IPS-11a (cell line): ENCODE measurements around the gene HPCAL4.

ENCODE experiments used
- H3K4me3 ChIP-seq: one replicate; pipeline ENCODE4 v1.5.1; 2013; ENCODE audit warnings: low read depth, low read length, control low read depth

HPCAL4 gene

GRCh38 chr1:39704757-39705156, 13.5 kb upstream of the HPCAL4 start:
- no peak overlapping the region for H3K4me3 ChIP-seq

GRCh38 chr1:39701049-39701439, 9.8 kb upstream of the HPCAL4 start:
- H3K4me3 ChIP-seq = no peak overlapping the region

- no peak overlapping the region for H3K4me3 ChIP-seq
Observed at GRCh38 chr1:39700348-39700747, 9.1 kb upstream of the HPCAL4 start.

GRCh38 chr1:39699419-39699818, 8.2 kb upstream of the HPCAL4 start:
- no peak overlapping the region for H3K4me3 ChIP-seq

- H3K4me3 ChIP-seq = no peak overlapping the region
Observed at GRCh38 chr1:39698568-39698967, 7.3 kb upstream of the HPCAL4 start.

GRCh38 chr1:39696448-39696847, 5.2 kb upstream of the HPCAL4 start:
- H3K4me3 ChIP-seq = no peak overlapping the region

- no peak overlapping the region for H3K4me3 ChIP-seq
Observed at GRCh38 chr1:39695016-39695415, 3.8 kb upstream of the HPCAL4 start.

- no peak overlapping the region for H3K4me3 ChIP-seq
Observed at GRCh38 chr1:39694026-39694425, 2.8 kb upstream of the HPCAL4 start.

- no peak overlapping the region for H3K4me3 ChIP-seq
Observed at GRCh38 chr1:39692152-39693074, 1.2 kb upstream of the HPCAL4 start.

GRCh38 chr1:39690794-39691382, 345 bp downstream of the HPCAL4 start:
- H3K4me3 ChIP-seq = no peak overlapping the region

- no peak overlapping the region for H3K4me3 ChIP-seq
Observed at GRCh38 chr1:39690225-39690624, 1.0 kb downstream of the HPCAL4 start.

- H3K4me3 ChIP-seq = no peak overlapping the region
Observed at GRCh38 chr1:39689635-39690034, 1.6 kb downstream of the HPCAL4 start.

- H3K4me3 ChIP-seq = no peak overlapping the region
Observed at GRCh38 chr1:39689214-39689613, 2.0 kb downstream of the HPCAL4 start.

- H3K4me3 ChIP-seq = no peak overlapping the region
Observed at GRCh38 chr1:39688706-39689105, 2.5 kb downstream of the HPCAL4 start.

GRCh38 chr1:39687243-39687642, 4.0 kb downstream of the HPCAL4 start:
- no peak overlapping the region for H3K4me3 ChIP-seq

- no peak overlapping the region for H3K4me3 ChIP-seq
Observed at GRCh38 chr1:39685071-39685470, 6.2 kb downstream of the HPCAL4 start.

- no peak overlapping the region for H3K4me3 ChIP-seq
Observed at GRCh38 chr1:39684313-39684664, 6.9 kb downstream of the HPCAL4 start.

GRCh38 chr1:39683591-39684312, 7.5 kb downstream of the HPCAL4 start:
- H3K4me3 ChIP-seq = no peak overlapping the region

GRCh38 chr1:39681999-39682398, 9.2 kb downstream of the HPCAL4 start:
- no peak overlapping the region for H3K4me3 ChIP-seq

GRCh38 chr1:39681294-39681693, 9.9 kb downstream of the HPCAL4 start:
- no peak overlapping the region for H3K4me3 ChIP-seq

GRCh38 chr1:39680751-39681150, 10.5 kb downstream of the HPCAL4 start:
- no peak overlapping the region for H3K4me3 ChIP-seq

- no peak overlapping the region for H3K4me3 ChIP-seq
Observed at GRCh38 chr1:39679821-39680220, 11.4 kb downstream of the HPCAL4 start.
